HepG2 (cell line): ENCODE results near the gene ARHGAP10. TPM values are rescaled to one million over a fixed set of nuclear protein-coding genes. Genes with fewer than 3 reads are reported as not detected.

Source experiments
- ATAC-seq: fragments of 200-7000 bp; cut with Tn5 transposase; 3 replicates; pipeline ENCODE4 v1.9.1; 2020; ENCODE audit warnings: mild to moderate bottlenecking, moderate library complexity
- BruUV-seq: library from RNA; stranded (reverse); fragments of 400-500 nt; replicated peaks from 2 replicates; lab custom pipeline; 2021; lab: Mats Ljungman, UMichigan
- CTCF ChIA-PET: fragments of 300-600 bp; formaldehyde crosslinking; extraction: SDS; loops from one replicate; lab custom pipeline; 2021; ENCODE audit warnings: low total read pairs, inconsistent platforms, low intra/inter-chr PET ratio; lab: Yijun Ruan, JAX
- POLR2A ChIA-PET: fragments of 350-600 bp; sonication (Branson Sonifier 250); formaldehyde crosslinking; loops from one replicate; lab custom pipeline; 2020; ENCODE audit warnings: antibody characterized with exemption, inconsistent platforms; lab: Yijun Ruan, JAX
- DNase-seq: peaks from one replicate; pipeline ENCODE4 v3.0.0-alpha.2; 2015; ENCODE audit warnings: low spot score
- FAIRE-seq: peaks from 3 replicates; lab custom pipeline; 2011; peaks lifted over from hg19 to GRCh38; lab: Jason Lieb, UNC
- H2AFZ ChIP-seq: one replicate; pipeline ENCODE4 v1.6.1; 2011; ENCODE audit warnings: low read length, inconsistent platforms
- H3K27ac ChIP-seq: fragments of 300-600 bp; 3 replicates; pipeline ENCODE4 v1.8.0; 2011; ENCODE audit warnings: mixed run types, mild to moderate bottlenecking, mixed read lengths, low read length, inconsistent platforms; ENCODE audit not compliant: insufficient read depth; ENCODE audit errors: extremely low read length
- H3K27me3 ChIP-seq, 2 experiments: fragments of 200-600 bp in 1 of 2; 2 replicates in 1 of 2; 3 replicates in 1 of 2; pipeline versions ENCODE4 v1.6.0 to v1.8.0; 2011; ENCODE audit warnings: low read length in 2 of 2, mild to moderate bottlenecking in 2 of 2, moderate library complexity in 2 of 2, inconsistent platforms in 1 of 2; ENCODE audit not compliant: insufficient read depth in 2 of 2, control insufficient read depth in 1 of 2
- H3K36me3 ChIP-seq, 2 experiments: fragments of 200-600 bp in 1 of 2; replicated peaks in 1 of 2; 2 replicates in 1 of 2; 3 replicates in 1 of 2; pipeline versions ENCODE4 v1.5.1 to v1.8.0; 2011; ENCODE audit warnings: low read length in 2 of 2, inconsistent platforms in 1 of 2; ENCODE audit not compliant: insufficient read depth in 2 of 2, control insufficient read depth in 1 of 2
- H3K4me1 ChIP-seq: 2 replicates; pipeline ENCODE4 v1.5.1; 2012; ENCODE audit warnings: low read length, inconsistent platforms; ENCODE audit not compliant: insufficient read depth
- H3K4me2 ChIP-seq: 2 replicates; pipeline ENCODE4 v1.6.0; 2011; ENCODE audit warnings: low read depth, low read length, inconsistent platforms
- H3K4me3 ChIP-seq, 3 experiments: fragments of 200-600 bp in 1 of 3; sonication (generic), shearing (Covaris generic) in 1 of 3; replicated peaks in 1 of 3; 2 replicates each; pipeline ENCODE4 v1.5.1; 2011 to 2016; ENCODE audit warnings: low read length in 3 of 3, inconsistent platforms in 2 of 3, low read depth in 2 of 3, mild to moderate bottlenecking in 2 of 3, control low read depth in 1 of 3, mixed read lengths in 1 of 3; ENCODE audit not compliant: insufficient read depth in 1 of 3
- H3K79me2 ChIP-seq: one replicate; pipeline ENCODE4 v1.6.1; 2011; ENCODE audit warnings: low read length, inconsistent platforms; ENCODE audit not compliant: insufficient read depth
- H3K9ac ChIP-seq: 2 replicates; pipeline ENCODE4 v1.6.0; 2011; ENCODE audit warnings: mild to moderate bottlenecking, low read depth, low read length, inconsistent platforms; ENCODE audit not compliant: insufficient read depth
- H3K9me3 ChIP-seq: 2 replicates; pipeline ENCODE4 v1.5.1; 2012; ENCODE audit warnings: mild to moderate bottlenecking, low read length
- H4K20me1 ChIP-seq: 2 replicates; pipeline ENCODE4 v1.6.0; 2011; ENCODE audit warnings: inconsistent platforms, mild to moderate bottlenecking, low read length, moderate library complexity; ENCODE audit not compliant: insufficient read depth
- GTF3A ChIP-seq: sonication (generic); formaldehyde crosslinking; conservative IDR thresholded peaks from 2 replicates; pipeline ENCODE4 v1.4.0; 2020; ENCODE audit warnings: mild to moderate bottlenecking, missing genetic modification reagents
- JUND ChIP-seq: sonication (generic); formaldehyde crosslinking; IDR thresholded peaks from 2 replicates; pipeline ENCODE4 v1.8.0; 2022; ENCODE audit warnings: mild to moderate bottlenecking, missing genetic modification reagents
- MAZ ChIP-seq, 2 experiments: sonication (generic) in 1 of 2; formaldehyde crosslinking in 1 of 2; IDR thresholded peaks; 2 replicates each; pipeline versions ENCODE4 v1.5.0 to v1.6.1; 2012 to 2020; ENCODE audit warnings: low read depth in 2 of 2, mild to moderate bottlenecking in 2 of 2, borderline replicate concordance in 1 of 2, improper control_type of control experiment in 1 of 2, low read length in 1 of 2, missing genetic modification reagents in 1 of 2, moderate library complexity in 1 of 2
- MTF1 ChIP-seq: sonication (generic); formaldehyde crosslinking; IDR thresholded peaks from 2 replicates; pipeline ENCODE4 v1.5.0; 2020; ENCODE audit warnings: missing genetic modification reagents
- MXD1 ChIP-seq: sonication (generic); formaldehyde crosslinking; IDR thresholded peaks from 2 replicates; pipeline ENCODE4 v1.4.0; 2020; ENCODE audit warnings: mild to moderate bottlenecking, missing genetic modification reagents
- PAF1 ChIP-seq: IDR thresholded peaks from 2 replicates; pipeline ENCODE4 v1.6.1; 2016; ENCODE audit warnings: missing genetic modification reagents, missing compliant biosample characterization
- RFX3 ChIP-seq: IDR thresholded peaks from 2 replicates; pipeline ENCODE4 v1.6.1; 2016; ENCODE audit warnings: missing biosample characterization, missing genetic modification reagents
- ZFAT ChIP-seq: sonication (generic); formaldehyde crosslinking; conservative IDR thresholded peaks from 2 replicates; pipeline ENCODE4 v1.8.1; 2023; ENCODE audit warnings: missing genetic modification reagents, inconsistent platforms
- ZNF501 ChIP-seq: sonication (generic); formaldehyde crosslinking; IDR thresholded peaks from 2 replicates; pipeline ENCODE4 v1.5.1; 2020; ENCODE audit warnings: mild to moderate bottlenecking, moderate library complexity, missing genetic modification reagents
- WGBS: methylation state at CpG from one replicate; pipeline ENCODE4 v1.1.6; 2017; ENCODE audit warnings: low lambda C conversion rate; 5-methylcytosine and 5-hydroxymethylcytosine counted together
- in situ Hi-C: cut with HindIII; loops from 2 replicates; pipeline ENCODE4 v1.10.0; 2017; ENCODE audit warnings: low pct_unique_long_range_greater_than_20kb; ENCODE audit not compliant: extremely low pct_ligation_motif_present
- intact Hi-C: fragments of 100-400 bp; cut with micrococcal nuclease; formaldehyde crosslinking; loops from one replicate; pipeline ENCODE4 v1.10.0; 2022; ENCODE audit not compliant: unreplicated experiment
- polyA plus RNA-seq, 8 experiments: library from polyadenylated mRNA; depleted of rRNA in 3 of 8; stranded (reverse) in 7 of 8; unstranded in 1 of 8; fragments of >200 nt; fragmentation: Illumina TruSeq in 4 of 8; extraction: Trizol in 4 of 8; gene quantifications; 2 replicates each; pipeline versions ENCODE4 v1.2.1 to v1.2.3, GENCODE V29; 2011 to 2016; ENCODE audit warnings: low read depth in 4 of 8, missing spikeins in 1 of 8, mixed read lengths in 1 of 8; ENCODE audit not compliant: insufficient read depth in 1 of 8
- total RNA-seq, 5 experiments: library from RNA; depleted of rRNA; stranded (reverse); fragments of >200 nt; fragmentation: Illumina TruSeq; extraction: Trizol; gene quantifications; 2 replicates each; pipeline ENCODE4 v1.2.3, GENCODE V29; 2016; ENCODE audit warnings: low read depth in 1 of 5
- TF ChIP-seq, protein P1 (sequence below): sonication (generic); formaldehyde crosslinking; conservative IDR thresholded peaks from 2 replicates; pipeline ENCODE4 v1.8.0; 2022; ENCODE audit warnings: missing genetic modification reagents

The ARHGAP10 gene
- total and polyA plus RNA-seq, 2 of the 13 experiments (the other 11 are each of a cell fraction or from before 2014, with no cell fraction given), result 0.45 to 1.6 TPM

- Histone ChIP-seq H3K27me3 (no peaks in the 10 kb centered on the region), H3K36me3 (no peaks in the 10 kb centered on the region), H4K20me1 (no peaks in the 10 kb centered on the region), H3K79me2 (no peaks in the 10 kb centered on the region), H3K9ac (no peak overlapping the region), H3K27ac (no peak overlapping the region), H3K9me3 (no peaks in the 10 kb centered on the region), H3K4me2 (no peak overlapping the region), H2AFZ (no peak overlapping the region), H3K4me3 (no peak overlapping the region), H3K4me1 (no peaks in the 10 kb centered on the region)
- DNase-seq, result no peak
- ATAC-seq, result no peak
- in situ Hi-C loops, result no loop called here
- CTCF ChIA-PET, result no interaction called here
- TF ChIP-seq MAZ (IDR thresholded peaks at IDR 0.05; ENCODE audit: borderline replicate concordance, low read depth, low read length), result no peak
- TF ChIP-seq MAZ (CRISPR knock-in tag; IDR thresholded peaks at IDR 0.05; ENCODE audit: low read depth), result no peak
- no peak for TF ChIP-seq PAF1 (CRISPR knock-in tag)
- TF ChIP-seq ZFAT (CRISPR knock-in tag), result no peak
- no peak for TF ChIP-seq ZNF501 (CRISPR knock-in tag)
- no peak for TF ChIP-seq GTF3A (CRISPR knock-in tag)
- TF ChIP-seq, protein P1, sequence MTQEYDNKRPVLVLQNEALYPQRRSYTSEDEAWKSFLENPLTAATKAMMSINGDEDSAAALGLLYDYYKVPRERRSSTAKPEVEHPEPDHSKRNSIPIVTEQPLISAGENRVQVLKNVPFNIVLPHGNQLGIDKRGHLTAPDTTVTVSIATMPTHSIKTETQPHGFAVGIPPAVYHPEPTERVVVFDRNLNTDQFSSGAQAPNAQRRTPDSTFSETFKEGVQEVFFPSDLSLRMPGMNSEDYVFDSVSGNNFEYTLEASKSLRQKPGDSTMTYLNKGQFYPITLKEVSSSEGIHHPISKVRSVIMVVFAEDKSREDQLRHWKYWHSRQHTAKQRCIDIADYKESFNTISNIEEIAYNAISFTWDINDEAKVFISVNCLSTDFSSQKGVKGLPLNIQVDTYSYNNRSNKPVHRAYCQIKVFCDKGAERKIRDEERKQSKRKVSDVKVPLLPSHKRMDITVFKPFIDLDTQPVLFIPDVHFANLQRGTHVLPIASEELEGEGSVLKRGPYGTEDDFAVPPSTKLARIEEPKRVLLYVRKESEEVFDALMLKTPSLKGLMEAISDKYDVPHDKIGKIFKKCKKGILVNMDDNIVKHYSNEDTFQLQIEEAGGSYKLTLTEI (CRISPR knock-in tag), result no peak
- no peak for TF ChIP-seq MXD1 (CRISPR knock-in tag)
- TF ChIP-seq MTF1 (CRISPR knock-in tag), result no peak
- TF ChIP-seq JUND (CRISPR knock-in tag), result no peak
- TF ChIP-seq RFX3, result no peak
- BruUV-seq, result no TSS peak
- POLR2A ChIA-PET, result no interaction called here
- 69% methylated on average over 3 of the region's 3 CpGs for WGBS
- no peak for FAIRE-seq
- intact Hi-C loops, result no loop called here
Measured at GRCh38 chr4:147957446-147957845, 225.6 kb downstream of the ARHGAP10 start.
